NCI-H2171 treated with DMSO at 0.1 percent for 48 hours (cell line): Measurements from ENCODE around the gene EPHB1.

Experiments
- DNase-seq: peaks from one replicate; lab custom pipeline; 2025; lab: John Stamatoyannopoulos, UW

The EPHB1 gene

DNA sequence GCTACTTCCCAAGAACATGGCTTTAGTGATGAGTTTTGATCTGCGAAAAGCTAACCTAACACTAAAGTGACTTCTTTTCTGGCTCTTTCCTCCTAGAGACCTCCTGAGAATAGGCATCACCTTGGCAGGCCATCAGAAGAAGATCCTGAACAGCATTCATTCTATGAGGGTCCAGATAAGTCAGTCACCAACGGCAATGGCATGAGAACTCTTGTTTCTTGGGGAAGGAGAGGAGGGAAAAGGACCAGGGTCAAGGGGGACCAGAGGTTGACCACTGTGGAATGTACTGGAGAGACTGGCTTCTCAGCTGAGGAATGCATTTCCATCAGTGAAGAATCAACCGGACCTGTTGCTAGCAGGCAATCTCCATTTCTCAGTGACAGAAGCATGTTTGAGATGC lies 463.9 kb downstream of the EPHB1 start:
- DNase-seq = no peak

DNA sequence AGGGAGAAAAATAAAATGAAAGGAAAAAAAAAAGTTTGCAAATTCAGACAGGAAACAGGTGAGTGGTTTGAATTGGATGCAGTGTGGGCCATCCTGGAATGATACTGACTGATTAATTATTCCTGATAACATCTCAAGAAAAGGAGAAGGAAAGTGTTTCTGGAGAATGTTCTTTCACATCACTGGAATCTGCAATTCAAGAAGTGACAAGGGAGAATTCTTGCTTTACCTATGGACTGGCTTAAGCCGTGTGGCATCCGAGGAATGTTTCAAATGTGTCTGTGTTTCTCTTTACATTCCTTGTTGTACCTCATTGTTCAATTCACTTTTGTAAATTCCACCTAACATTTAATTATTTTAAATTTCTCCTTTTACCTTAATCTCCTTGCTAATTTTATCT lies 465.0 kb downstream of the EPHB1 start:
- DNase-seq = no peak

DNA sequence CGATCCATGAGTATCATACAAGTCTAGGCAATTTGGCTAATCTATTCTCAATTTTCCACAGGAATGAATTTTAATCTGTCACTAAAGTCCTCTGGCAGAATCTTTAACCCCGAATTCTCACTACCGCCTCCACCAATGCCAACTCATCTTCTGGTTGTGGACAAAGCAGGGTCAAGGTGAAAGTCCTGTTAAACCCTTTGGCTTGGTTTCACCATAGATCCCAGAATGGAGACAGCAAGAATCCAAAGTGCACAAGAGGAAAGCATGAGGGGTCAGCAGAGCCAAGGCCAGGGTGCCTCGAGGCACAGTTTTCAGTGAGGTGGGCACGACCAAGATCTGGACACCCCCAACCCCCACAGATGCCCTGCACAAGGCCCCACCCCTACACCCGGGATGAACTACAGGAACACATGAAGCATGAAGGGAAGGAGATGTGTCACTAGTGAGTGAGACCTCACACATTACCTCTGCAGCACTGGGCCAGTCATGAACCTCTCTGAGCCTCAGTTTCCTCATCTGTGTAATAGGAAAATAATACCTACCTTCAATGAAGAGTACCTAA lies 466.2 kb downstream of the EPHB1 start:
- DNase-seq = no peak

DNA sequence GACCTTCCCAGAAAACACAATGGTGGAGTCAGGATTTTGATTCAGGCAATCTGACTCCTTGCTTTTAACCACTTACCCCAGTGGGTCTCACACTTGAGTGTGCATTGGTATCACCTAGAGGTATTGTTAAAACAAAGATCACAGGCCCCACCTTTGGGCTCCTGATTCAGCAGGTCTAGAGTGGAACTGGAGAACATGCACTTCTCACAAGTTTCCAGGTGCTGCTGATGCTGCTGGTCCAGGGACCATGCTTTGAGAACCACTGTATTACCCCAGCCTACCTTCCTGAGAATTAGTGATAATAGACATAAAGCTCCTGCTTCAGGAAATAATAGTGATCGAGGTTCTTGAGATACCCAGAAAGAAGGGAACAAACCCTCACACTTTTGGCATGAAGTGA lies 466.9 kb downstream of the EPHB1 start:
- no peak for DNase-seq

DNA sequence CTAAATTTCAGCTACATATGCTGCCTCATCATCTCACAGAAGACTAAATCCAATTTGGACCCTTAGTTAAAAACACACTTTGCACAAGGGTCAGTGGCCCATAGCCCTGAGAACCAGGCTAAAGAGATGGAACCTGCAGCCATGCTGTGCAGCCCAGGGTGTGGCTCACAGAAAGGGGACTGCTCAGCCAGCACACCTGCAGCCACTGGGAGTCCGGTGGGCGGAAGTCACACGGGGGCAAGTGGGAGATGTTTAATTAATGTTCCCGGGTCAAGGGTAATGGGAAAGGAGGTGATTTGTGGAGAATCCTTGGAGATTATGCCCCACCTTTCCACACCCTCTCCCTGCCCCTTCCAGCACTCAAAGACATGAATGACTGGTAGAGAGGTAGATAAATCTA lies 467.4 kb downstream of the EPHB1 start:
- no peak for DNase-seq

DNA sequence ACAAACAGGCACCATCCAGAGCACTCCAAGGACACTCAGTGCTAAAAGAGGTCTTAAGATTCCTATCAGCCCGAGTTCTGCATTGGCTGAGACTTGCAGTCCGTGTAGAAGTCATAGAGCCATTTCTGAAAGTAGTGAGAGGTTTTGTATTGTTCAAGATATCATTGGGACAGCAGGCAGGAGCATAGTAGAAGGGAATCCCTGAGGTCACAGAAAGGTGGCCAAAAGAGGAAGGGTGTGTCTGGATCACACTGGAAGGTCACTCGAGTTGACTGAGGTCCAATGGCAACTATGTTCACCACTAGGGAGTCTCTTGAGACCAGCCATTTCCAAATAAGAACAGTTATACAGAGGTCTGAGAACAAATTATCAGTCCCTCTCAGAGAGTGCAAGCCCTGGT lies 468.3 kb downstream of the EPHB1 start:
- no peak for DNase-seq

DNA sequence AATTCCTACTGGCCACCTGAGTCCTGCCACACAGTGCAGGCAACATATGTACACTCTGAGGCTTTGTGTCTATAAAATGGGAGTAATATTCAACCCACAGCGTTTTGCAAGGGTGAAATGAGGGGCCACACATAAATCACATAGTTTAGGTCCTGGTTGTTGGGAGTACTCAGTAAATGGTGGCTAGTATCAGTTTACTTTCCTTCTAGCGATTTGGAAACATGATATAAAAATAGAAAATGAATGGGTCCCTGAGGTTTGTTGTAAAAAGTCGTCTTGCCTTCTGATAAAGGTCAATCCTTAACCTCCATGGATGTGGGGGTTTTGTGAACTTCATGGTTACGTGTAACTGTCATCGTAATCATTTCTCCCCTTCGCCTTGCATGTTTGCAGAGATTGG lies 472.4 kb downstream of the EPHB1 start:
- DNase-seq = no peak

DNA sequence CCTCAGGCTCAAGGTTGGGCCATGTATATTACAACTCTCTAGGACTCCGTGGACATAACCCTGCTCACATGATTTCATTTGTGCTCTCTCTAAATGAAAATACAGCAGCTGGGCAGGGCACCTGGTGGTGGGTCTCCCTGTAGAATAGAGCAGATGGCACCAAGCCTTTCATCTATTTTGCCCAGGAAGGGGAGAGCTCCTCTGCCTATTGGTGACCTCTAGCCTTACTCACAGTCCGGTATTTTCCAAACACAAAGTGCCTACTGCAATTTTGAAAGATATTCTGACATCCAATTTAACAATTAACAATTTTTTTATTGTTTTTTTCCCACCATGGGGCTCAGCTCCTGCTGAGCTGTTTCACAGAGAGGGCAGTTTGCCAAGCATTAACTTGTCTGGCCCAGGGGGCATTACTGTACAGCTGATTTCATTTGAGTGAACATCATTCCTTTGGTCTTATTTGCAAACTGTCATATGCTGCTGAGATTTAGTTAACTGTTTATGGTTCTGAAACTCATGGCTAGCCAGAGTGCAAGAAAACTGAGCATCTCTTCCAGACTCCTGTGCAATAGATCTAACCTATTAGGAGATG lies 474.0 kb downstream of the EPHB1 start:
- DNase-seq = peak; percentile 89

DNA sequence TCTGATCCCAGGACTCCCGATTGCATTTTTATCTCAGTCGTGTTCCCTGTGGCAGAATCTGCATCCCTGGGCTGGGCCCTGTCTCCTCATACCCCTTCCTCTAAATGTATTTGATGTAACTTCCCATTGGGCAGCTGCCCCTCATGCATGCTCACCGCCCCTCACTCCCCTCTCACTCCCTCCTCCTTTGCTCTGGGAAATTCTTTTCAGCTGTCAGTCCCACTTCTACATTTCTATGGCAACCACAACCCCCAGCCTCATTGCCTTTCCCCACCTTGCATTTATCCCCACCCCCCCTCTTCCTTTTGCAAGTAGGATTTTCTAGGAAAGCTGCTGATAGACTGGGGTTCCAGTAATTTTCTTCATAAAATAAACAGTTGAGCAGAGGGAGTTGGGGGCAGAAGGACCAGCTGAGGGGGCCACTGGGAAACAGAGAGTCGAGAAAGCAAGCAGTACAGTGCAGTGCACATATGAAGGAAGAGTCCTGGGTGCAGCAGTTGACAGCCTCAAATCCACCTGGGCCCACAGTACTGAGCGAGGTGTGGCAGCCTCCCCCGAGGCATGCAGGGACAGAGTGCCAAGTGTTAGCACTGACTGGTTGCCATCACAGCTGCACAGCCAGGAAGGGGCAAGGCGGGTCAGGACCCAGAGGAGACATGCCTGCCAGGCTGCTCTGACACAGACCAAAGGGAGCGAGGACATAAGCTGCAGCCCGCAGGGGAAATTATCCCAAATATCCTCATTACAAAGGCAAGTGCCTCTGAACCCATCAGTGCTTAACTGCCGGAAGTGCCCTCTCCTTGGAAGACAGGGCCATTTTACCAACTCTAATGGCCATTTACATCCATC lies 476.3 kb downstream of the EPHB1 start:
- peak; percentile 45 for DNase-seq

DNA sequence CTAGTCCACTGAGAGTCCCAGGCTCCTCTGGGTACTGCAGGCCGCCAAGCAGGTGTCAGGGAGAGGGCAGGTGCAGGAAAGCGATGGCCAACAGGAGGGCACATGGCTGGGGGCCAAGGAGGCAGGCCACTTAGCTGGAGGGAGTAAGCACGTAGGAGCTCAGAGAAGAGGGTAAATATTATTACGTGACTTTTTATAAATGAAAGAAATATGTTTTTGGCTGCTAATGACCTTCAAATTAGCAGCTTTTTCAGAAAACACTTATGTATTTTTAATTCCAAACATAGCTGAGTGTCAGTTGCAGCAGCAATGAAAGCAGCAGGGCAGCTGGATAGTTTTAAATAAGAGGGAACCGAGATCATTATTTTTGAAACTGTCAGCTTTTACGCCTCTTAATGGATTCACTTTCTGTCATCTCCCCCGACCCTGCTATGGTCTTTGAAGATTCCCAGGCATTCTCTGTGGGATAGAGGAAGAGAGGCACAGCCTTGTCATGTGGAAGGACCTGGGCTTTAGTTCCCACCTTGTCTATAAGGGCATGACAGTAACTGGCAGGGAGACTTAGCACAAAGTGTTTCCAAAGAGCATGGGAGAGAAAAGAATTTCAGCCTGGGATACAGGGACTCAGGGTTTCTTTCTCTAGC lies 477.1 kb downstream of the EPHB1 start:
- peak; percentile 50 for DNase-seq

DNA sequence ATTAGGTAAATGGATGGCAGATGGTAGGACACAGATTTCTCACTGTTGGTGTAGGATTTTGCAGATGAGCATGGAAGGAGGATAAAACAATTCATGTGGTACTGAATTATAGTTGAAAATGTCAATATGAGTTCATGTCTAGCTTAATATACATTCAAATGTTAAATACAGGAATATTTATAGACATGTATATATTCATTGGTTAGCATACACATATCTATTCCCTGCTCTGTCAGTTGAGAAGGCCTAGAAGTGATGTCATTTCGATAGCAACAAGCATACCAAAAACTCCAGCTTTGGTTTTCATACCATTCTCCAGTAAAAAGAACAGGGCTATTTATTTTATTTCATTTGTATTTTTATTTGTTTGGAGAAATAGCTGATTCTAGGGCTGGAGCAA lies 497.1 kb downstream of the EPHB1 start:
- DNase-seq = no peak

DNA sequence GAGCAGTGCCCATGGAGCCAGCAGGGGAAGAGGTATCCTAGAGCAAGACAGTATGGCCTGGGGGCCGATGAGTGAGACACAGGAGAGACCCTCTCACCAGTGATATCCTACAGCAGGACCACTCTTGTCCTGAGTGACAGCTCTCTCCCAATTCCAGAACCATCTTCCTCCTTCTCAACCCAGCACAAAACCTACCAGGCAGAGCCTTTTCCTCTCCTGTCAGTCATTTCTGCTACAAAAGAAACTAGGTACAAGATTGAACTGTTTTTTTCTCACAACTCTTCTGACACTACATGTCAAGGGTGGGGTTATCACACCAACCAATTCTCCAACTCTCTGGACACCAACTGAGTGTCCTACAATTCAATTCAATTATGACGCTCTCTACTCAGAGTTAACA lies 506.6 kb downstream of the EPHB1 start:
- no peak for DNase-seq

DNA sequence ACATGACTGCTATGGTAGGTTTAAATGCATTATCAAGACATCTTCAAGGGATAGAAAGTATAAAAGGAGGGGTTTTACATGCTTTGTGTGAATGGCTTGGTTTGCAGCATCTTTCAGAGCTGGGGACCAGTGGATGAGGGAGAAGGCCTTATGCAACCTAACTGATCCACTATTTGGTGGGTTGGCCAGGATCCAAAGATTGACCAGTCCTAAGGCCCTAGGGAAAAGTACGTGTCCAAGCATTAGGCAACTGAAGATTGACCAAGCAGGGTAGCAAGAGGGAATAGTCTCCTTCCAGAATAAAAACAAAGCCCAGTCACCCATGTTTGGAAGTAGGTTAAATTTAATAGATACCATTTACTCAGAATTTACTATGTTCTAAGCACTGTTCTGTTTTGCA lies 509.3 kb downstream of the EPHB1 start:
- DNase-seq = no peak
